Measurements from ENCODE around the gene MBD3L2B. TPM values are rescaled to one million over a fixed set of nuclear protein-coding genes. Genes with fewer than 3 reads are reported as not detected.
"Not testable (repeated sequence)": the region's sequence is repeated elsewhere in the genome, so short reads cannot be mapped to it uniquely, and the experiment has no call there.

MBD3L2B gene
- total RNA-seq, 1 donor from 2014 or later, result not detected

DNA sequence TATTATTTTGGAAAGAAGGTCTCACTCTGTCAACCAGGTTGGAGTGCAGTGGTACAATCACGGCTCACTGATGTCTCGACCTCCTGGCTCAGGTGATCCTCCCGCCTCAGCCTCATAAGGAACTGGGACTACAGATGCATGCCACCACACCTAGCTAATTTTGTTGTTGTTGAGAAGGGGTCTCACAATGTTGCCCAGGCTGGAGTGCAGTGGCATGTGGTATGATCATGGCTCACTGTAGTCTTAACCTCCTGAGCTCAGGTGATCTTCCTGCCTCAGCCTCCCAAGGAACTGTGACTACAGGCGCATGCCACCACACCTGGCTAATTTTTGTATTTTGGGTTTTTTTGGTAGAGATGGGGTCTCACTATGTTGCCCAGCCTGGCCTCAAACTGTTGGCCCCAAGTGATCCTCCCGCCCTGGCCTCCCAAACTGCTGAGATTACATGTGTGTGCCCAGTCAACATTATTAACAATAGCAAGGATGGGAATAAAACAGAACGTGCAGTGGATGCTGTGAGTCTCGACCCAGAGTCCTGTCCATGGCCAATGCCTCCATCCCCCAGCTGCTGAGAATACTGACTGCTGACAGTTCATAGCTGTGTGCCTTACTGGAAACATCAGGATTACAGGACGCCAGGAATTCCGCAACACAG, 42.7 kb upstream of the MBD3L2B start:
- Mint-ChIP-seq H3K4me3 (ENCODE audit: unreplicated experiment) (no peak overlapping the region), H3K9me3 (ENCODE audit: low read depth) (no peaks in the 10 kb centered on the region), H3K4me1 (ENCODE audit: low read depth) (peaks cover 13% of the 10 kb centered on the region), H3K27me3 (ENCODE audit: low read depth) (no peaks in the 10 kb centered on the region), H3K36me3 (ENCODE audit: low read depth) (no peaks in the 10 kb centered on the region), H3K27ac (ENCODE audit: unreplicated experiment) (no peak overlapping the region)
- DNase-seq (ENCODE audit: low spot score), result no peak
- TF ChIP-seq, protein P1, sequence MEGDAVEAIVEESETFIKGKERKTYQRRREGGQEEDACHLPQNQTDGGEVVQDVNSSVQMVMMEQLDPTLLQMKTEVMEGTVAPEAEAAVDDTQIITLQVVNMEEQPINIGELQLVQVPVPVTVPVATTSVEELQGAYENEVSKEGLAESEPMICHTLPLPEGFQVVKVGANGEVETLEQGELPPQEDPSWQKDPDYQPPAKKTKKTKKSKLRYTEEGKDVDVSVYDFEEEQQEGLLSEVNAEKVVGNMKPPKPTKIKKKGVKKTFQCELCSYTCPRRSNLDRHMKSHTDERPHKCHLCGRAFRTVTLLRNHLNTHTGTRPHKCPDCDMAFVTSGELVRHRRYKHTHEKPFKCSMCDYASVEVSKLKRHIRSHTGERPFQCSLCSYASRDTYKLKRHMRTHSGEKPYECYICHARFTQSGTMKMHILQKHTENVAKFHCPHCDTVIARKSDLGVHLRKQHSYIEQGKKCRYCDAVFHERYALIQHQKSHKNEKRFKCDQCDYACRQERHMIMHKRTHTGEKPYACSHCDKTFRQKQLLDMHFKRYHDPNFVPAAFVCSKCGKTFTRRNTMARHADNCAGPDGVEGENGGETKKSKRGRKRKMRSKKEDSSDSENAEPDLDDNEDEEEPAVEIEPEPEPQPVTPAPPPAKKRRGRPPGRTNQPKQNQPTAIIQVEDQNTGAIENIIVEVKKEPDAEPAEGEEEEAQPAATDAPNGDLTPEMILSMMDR (IDR thresholded peaks at IDR 0.05), result no peak

DNA sequence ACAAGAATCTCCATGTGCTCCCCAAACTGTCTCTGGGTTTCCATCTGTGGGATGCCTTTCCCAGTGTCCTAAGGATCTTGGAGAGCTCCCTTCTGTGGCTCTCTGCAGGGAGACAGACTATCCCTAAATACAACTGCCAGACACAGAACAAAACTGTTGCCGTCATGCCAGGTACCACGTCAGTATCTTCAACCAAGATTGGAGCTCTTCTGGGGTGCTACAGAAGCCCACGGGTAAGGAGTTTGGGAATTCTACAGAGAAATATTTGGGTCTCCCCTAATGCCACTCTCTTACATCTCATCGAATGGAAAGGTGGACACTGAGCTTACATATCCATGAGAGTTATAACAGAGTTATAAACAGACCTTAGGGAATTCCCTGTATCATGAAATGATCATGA, 42.1 kb upstream of the MBD3L2B start:
- no peaks in the 10 kb centered on the region for H3K9me3 Mint-ChIP-seq (ENCODE audit: low read depth)
- no peak overlapping the region for H3K4me3 Mint-ChIP-seq (ENCODE audit: unreplicated experiment)

DNA sequence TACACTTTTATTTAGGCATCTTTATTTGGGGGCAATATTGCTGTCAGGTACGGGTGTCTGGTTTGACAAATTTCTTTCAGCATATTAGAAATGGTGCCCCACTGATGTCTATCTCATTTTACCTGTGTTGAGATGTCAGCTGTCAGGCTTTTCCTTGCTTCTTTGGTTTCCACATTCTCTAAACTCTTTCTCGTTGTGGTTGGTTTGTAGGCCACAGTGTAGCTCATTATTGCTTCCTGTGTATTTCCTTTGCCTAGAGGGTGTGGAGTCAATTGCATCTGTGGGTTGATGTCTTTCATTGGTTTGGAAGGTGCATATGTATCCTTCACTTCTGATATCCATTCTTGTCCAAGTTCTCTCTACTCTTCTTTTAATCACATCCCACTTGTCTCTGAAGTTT, 38.7 kb upstream of the MBD3L2B start:
- H3K36me3 Mint-ChIP-seq (ENCODE audit: low read depth); H3K27me3 Mint-ChIP-seq (ENCODE audit: low read depth); H3K4me1 Mint-ChIP-seq (ENCODE audit: low read depth); H3K4me3 Mint-ChIP-seq (ENCODE audit: unreplicated experiment); DNase-seq (ENCODE audit: low spot score); H3K9me3 Mint-ChIP-seq (ENCODE audit: low read depth); H3K27ac Mint-ChIP-seq (ENCODE audit: unreplicated experiment): not testable (repeated sequence)

More for the DNA sequence above, 42.1 kb upstream of the MBD3L2B start:
- TF ChIP-seq, protein P1 (IDR thresholded peaks at IDR 0.05), result no peak
- H3K4me1 Mint-ChIP-seq (ENCODE audit: low read depth), result peaks cover 9% of the 10 kb centered on the region
- H3K27ac Mint-ChIP-seq (ENCODE audit: unreplicated experiment), result no peak overlapping the region
- no peaks in the 10 kb centered on the region for H3K36me3 Mint-ChIP-seq (ENCODE audit: low read depth)
- DNase-seq (ENCODE audit: low spot score), result no peak
- H3K27me3 Mint-ChIP-seq (ENCODE audit: low read depth), result no peaks in the 10 kb centered on the region

- H3K9me3 Mint-ChIP-seq (ENCODE audit: low read depth); H3K27me3 Mint-ChIP-seq (ENCODE audit: low read depth); H3K27ac Mint-ChIP-seq (ENCODE audit: unreplicated experiment); H3K36me3 Mint-ChIP-seq (ENCODE audit: low read depth); DNase-seq (ENCODE audit: low spot score); H3K4me3 Mint-ChIP-seq (ENCODE audit: unreplicated experiment); H3K4me1 Mint-ChIP-seq (ENCODE audit: low read depth): not testable (repeated sequence)
These were observed 37.3 kb upstream of the MBD3L2B start, which contains the start of gene MBD3L3 for GRCh38 chr19:7058576-7058975. TSS of gene MBD3L3 (minus strand) at chr19:7058676. CDS start at chr19:7058605, 71 bp downstream.

- H3K27ac Mint-ChIP-seq (ENCODE audit: unreplicated experiment); H3K36me3 Mint-ChIP-seq (ENCODE audit: low read depth); H3K9me3 Mint-ChIP-seq (ENCODE audit: low read depth): not testable (repeated sequence)
These were observed 35.1 kb upstream of the MBD3L2B start for GRCh38 chr19:7056371-7056770.

GRCh38 chr19:7055679-7056078, 34.4 kb upstream of the MBD3L2B start:
- not testable (repeated sequence) for H3K27ac Mint-ChIP-seq (ENCODE audit: unreplicated experiment); H3K36me3 Mint-ChIP-seq (ENCODE audit: low read depth); H3K4me3 Mint-ChIP-seq (ENCODE audit: unreplicated experiment); H3K4me1 Mint-ChIP-seq (ENCODE audit: low read depth); H3K27me3 Mint-ChIP-seq (ENCODE audit: low read depth); H3K9me3 Mint-ChIP-seq (ENCODE audit: low read depth); DNase-seq (ENCODE audit: low spot score)

More at GRCh38 chr19:7056371-7056770, 35.1 kb upstream of the MBD3L2B start:
- H3K4me1 Mint-ChIP-seq (ENCODE audit: low read depth); DNase-seq (ENCODE audit: low spot score); H3K27me3 Mint-ChIP-seq (ENCODE audit: low read depth); H3K4me3 Mint-ChIP-seq (ENCODE audit: unreplicated experiment): not testable (repeated sequence)

DNA sequence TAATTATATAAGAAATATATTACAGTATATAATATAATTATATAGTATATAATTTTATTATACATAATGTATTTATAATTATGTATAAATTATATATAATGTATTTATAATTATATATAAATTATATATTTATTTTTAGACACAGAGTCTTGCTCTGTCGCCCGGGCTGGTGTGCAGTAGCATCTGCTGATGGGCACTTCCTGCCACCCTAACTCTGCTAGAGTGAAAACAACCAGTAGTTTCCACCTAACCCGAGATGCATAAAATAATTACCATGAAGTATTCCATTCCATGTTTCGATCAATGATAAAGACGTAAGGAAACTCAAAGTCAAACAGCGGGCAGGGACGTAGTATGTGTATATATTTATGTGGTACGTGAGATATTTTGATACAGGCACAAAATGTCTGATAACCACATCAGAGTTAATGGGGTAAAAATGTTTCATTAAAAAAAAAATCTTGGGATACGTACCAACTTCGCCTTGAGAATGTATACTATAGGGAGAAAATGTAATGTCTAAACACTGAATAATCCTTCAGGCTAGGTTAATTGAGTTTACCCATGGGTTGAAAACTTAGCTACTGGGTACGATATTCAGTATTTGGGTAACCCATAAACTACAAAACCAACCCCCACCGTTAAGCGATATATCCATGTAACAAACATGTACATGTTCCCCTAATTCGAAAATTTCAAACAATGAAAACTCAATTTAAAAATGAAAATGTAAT, 33.6 kb upstream of the MBD3L2B start:
- not testable (repeated sequence) for H3K4me1 Mint-ChIP-seq (ENCODE audit: low read depth)

GRCh38 chr19:7052896-7053295, 31.7 kb upstream of the MBD3L2B start:
- H3K9me3 Mint-ChIP-seq (ENCODE audit: low read depth); H3K27ac Mint-ChIP-seq (ENCODE audit: unreplicated experiment); H3K4me1 Mint-ChIP-seq (ENCODE audit: low read depth); H3K36me3 Mint-ChIP-seq (ENCODE audit: low read depth); H3K4me3 Mint-ChIP-seq (ENCODE audit: unreplicated experiment); H3K27me3 Mint-ChIP-seq (ENCODE audit: low read depth); DNase-seq (ENCODE audit: low spot score): not testable (repeated sequence)

More for the DNA sequence above, 33.6 kb upstream of the MBD3L2B start:
- not testable (repeated sequence) for H3K27ac Mint-ChIP-seq (ENCODE audit: unreplicated experiment); DNase-seq (ENCODE audit: low spot score); H3K9me3 Mint-ChIP-seq (ENCODE audit: low read depth); H3K4me3 Mint-ChIP-seq (ENCODE audit: unreplicated experiment); H3K27me3 Mint-ChIP-seq (ENCODE audit: low read depth); H3K36me3 Mint-ChIP-seq (ENCODE audit: low read depth)

- not testable (repeated sequence) for H3K27me3 Mint-ChIP-seq (ENCODE audit: low read depth); H3K36me3 Mint-ChIP-seq (ENCODE audit: low read depth); DNase-seq (ENCODE audit: low spot score); H3K4me3 Mint-ChIP-seq (ENCODE audit: unreplicated experiment); H3K4me1 Mint-ChIP-seq (ENCODE audit: low read depth); H3K9me3 Mint-ChIP-seq (ENCODE audit: low read depth); H3K27ac Mint-ChIP-seq (ENCODE audit: unreplicated experiment)
These were observed 30.2 kb upstream of the MBD3L2B start for GRCh38 chr19:7051421-7051820.

DNA sequence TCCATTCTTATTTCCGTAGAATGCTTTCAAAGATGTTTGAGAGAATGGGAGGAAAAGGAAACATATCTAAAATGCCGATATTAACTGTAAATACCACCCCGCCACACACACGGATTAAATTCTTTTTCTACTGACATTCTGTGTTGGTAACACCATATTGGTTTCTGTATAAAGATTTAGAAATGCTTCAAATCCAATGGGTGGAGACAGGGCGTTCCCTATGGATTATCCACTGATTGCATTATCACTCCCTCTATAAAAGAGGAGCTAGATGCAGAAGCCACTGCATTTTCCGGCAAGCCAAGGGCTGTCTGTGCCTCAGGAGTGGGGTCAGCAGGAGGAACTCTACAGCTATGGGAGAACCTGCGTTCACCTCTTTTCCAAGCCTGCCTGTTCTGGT, 27.8 kb upstream of the MBD3L2B start, which contains the start of gene MBD3L2:
MBD3L2 (plus strand) TSS at position 301 of the 400 bp plus-strand sequence; CDS start at position 354, 53 bp downstream.
- H3K36me3 Mint-ChIP-seq (ENCODE audit: low read depth); H3K4me3 Mint-ChIP-seq (ENCODE audit: unreplicated experiment); H3K9me3 Mint-ChIP-seq (ENCODE audit: low read depth); H3K27ac Mint-ChIP-seq (ENCODE audit: unreplicated experiment); DNase-seq (ENCODE audit: low spot score); H3K4me1 Mint-ChIP-seq (ENCODE audit: low read depth); H3K27me3 Mint-ChIP-seq (ENCODE audit: low read depth): not testable (repeated sequence)

DNA sequence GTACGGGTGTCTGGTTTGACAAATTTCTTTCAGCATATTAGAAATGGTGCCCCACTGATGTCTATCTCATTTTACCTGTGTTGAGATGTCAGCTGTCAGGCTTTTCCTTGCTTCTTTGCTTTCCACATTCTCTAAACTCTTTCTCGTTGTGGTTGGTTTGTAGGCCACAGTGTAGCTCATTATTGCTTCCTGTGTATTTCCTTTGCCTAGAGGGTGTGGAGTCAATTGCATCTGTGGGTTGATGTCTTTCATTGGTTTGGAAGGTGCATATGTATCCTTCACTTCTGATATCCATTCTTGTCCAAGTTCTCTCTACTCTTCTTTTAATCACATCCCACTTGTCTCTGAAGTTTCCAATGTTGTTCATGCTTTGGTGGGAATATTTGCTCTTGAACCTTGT, 20.3 kb upstream of the MBD3L2B start:
- not testable (repeated sequence) for H3K36me3 Mint-ChIP-seq (ENCODE audit: low read depth); H3K27me3 Mint-ChIP-seq (ENCODE audit: low read depth)

More for the DNA sequence above, 20.3 kb upstream of the MBD3L2B start:
- DNase-seq (ENCODE audit: low spot score); H3K9me3 Mint-ChIP-seq (ENCODE audit: low read depth); H3K4me3 Mint-ChIP-seq (ENCODE audit: unreplicated experiment); H3K4me1 Mint-ChIP-seq (ENCODE audit: low read depth); H3K27ac Mint-ChIP-seq (ENCODE audit: unreplicated experiment): not testable (repeated sequence)

Measured in chondrocyte (in vitro differentiated cells).